ENCODE data around the gene LMOD2. TPM values are rescaled to one million over a fixed set of nuclear protein-coding genes. Genes with fewer than 3 reads are reported as not detected.
A peak's percentile ranks its signal among the peaks of the same experiment; 100 is the strongest.

LMOD2 gene
- total RNA-seq, 1 experiment from 2014 or later: not detected

DNA sequence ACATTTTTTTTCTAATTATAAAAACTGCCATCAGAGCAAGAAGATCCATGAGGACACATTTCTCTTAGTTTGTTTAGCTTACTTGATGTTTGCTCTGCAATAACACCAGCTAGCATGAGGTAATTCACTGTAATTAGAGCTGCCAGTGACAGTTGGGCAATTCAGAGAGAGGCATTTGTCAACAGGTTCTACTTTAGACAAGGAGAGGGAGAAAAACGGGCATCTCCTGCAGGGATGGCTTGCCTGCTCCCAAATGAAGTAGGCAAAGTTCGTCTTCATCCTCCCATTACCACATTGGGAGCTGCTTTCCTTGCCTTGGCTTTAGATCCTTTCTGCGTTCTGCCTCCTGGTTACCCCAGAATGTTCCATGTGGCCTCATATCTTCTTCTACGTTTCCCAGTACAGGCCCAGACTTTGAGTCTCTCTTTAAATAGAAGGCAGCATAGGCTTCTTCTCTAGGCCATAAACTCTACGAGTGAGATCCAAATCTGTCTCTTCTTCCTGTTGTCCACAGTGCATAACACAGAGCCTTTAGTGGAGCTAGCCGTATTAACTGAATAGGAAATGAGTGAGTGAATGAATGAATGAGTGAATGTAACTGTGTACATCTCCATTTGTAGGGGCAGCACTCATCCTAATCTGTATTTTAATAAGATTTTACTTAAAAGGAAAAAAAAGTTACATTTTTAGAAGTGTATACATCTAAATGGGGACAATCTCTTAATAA, 32.8 kb upstream of the LMOD2 start:
- ATAC-seq (no peak), DNase-seq (ENCODE audit: low read depth, low spot score) (no peak)
- no TSS peak for BruUV-seq (replicated peaks)
- intact Hi-C loops (cut with micrococcal nuclease; ENCODE audit: unreplicated experiment): no loop called here
- no peaks in the 10 kb centered on the region for H3K9me3 ChIP-seq (ENCODE audit: control insufficient read depth, insufficient read depth, low read depth, low read length)
- H3K4me1 ChIP-seq (ENCODE audit: control insufficient read depth, insufficient read depth, low read length): no peaks in the 10 kb centered on the region
- H3K27me3 ChIP-seq (ENCODE audit: control insufficient read depth, insufficient read depth, low read length): no peaks in the 10 kb centered on the region
- ChIA-PET CTCF (no interaction called here), POLR2A (no interaction called here)
- in situ Hi-C loops (cut with HindIII; ENCODE audit: low pct_unique_long_range_greater_than_20kb, low sequenced_read_pairs): no loop called here
- no peak overlapping the region for H3K27ac ChIP-seq (ENCODE audit: low read length)
- H3K4me3 ChIP-seq (ENCODE audit: low read depth in 2 of 2, low read length in 2 of 2): no peak overlapping the region
- TF ChIP-seq, protein P1, sequence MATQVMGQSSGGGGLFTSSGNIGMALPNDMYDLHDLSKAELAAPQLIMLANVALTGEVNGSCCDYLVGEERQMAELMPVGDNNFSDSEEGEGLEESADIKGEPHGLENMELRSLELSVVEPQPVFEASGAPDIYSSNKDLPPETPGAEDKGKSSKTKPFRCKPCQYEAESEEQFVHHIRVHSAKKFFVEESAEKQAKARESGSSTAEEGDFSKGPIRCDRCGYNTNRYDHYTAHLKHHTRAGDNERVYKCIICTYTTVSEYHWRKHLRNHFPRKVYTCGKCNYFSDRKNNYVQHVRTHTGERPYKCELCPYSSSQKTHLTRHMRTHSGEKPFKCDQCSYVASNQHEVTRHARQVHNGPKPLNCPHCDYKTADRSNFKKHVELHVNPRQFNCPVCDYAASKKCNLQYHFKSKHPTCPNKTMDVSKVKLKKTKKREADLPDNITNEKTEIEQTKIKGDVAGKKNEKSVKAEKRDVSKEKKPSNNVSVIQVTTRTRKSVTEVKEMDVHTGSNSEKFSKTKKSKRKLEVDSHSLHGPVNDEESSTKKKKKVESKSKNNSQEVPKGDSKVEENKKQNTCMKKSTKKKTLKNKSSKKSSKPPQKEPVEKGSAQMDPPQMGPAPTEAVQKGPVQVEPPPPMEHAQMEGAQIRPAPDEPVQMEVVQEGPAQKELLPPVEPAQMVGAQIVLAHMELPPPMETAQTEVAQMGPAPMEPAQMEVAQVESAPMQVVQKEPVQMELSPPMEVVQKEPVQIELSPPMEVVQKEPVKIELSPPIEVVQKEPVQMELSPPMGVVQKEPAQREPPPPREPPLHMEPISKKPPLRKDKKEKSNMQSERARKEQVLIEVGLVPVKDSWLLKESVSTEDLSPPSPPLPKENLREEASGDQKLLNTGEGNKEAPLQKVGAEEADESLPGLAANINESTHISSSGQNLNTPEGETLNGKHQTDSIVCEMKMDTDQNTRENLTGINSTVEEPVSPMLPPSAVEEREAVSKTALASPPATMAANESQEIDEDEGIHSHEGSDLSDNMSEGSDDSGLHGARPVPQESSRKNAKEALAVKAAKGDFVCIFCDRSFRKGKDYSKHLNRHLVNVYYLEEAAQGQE (IDR thresholded peaks at IDR 0.05; ENCODE audit: insufficient read depth in 1 of 2, low read depth in 2 of 2, low read length in 1 of 2): no peak
- TF ChIP-seq SIN3A (IDR thresholded peaks at IDR 0.05; ENCODE audit: borderline replicate concordance, insufficient read depth, low read depth, low read length) (no peak), TCF7L2 (IDR thresholded peaks at IDR 0.05; ENCODE audit: low read depth, low read length) (no peak), POLR2AphosphoS5 (IDR thresholded peaks at IDR 0.05; ENCODE audit: low read depth, low read length) (no peak)
- TF ChIP-seq, protein P2, sequence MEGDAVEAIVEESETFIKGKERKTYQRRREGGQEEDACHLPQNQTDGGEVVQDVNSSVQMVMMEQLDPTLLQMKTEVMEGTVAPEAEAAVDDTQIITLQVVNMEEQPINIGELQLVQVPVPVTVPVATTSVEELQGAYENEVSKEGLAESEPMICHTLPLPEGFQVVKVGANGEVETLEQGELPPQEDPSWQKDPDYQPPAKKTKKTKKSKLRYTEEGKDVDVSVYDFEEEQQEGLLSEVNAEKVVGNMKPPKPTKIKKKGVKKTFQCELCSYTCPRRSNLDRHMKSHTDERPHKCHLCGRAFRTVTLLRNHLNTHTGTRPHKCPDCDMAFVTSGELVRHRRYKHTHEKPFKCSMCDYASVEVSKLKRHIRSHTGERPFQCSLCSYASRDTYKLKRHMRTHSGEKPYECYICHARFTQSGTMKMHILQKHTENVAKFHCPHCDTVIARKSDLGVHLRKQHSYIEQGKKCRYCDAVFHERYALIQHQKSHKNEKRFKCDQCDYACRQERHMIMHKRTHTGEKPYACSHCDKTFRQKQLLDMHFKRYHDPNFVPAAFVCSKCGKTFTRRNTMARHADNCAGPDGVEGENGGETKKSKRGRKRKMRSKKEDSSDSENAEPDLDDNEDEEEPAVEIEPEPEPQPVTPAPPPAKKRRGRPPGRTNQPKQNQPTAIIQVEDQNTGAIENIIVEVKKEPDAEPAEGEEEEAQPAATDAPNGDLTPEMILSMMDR (IDR thresholded peaks at IDR 0.05): no peak
- H3K36me3 ChIP-seq (ENCODE audit: control insufficient read depth, insufficient read depth, low read length): no peaks in the 10 kb centered on the region

DNA sequence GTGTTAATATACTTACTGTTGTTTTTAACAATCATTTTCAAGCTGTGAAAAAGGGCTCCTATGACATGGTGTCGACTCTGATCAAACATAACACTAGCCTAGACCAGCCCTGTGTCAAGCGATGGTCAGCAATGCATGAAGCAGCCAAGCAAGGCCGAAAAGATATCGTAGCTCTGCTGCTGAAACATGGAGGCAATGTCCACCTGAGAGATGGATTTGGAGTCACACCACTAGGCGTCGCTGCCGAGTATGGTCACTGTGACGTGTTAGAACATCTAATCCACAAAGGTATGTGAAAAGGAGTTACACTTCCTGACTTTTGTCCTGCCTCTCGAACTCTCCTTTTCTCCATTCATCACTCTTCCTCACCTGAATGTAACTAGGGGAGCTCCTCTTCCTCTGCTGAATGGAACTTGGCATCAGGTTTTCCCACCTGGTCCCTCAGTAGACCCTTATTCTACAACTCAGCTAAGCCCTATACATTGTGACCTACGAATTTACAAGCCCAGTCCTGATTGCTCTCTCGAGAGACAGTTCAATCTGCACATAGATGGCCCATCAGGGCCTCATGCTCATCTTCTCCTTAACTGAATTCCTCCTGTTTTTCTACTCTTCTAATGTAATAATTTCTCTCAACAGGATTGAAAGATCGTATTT, 31.0 kb upstream of the LMOD2 start:
- TF ChIP-seq, protein P2 (IDR thresholded peaks at IDR 0.05): peak; percentile 70
- TF ChIP-seq SIN3A (IDR thresholded peaks at IDR 0.05; ENCODE audit: borderline replicate concordance, insufficient read depth, low read depth, low read length) (no peak), TCF7L2 (IDR thresholded peaks at IDR 0.05; ENCODE audit: low read depth, low read length) (no peak), POLR2AphosphoS5 (IDR thresholded peaks at IDR 0.05; ENCODE audit: low read depth, low read length) (no peak)
- TF ChIP-seq, protein P1 (IDR thresholded peaks at IDR 0.05; ENCODE audit: insufficient read depth in 1 of 2, low read depth in 2 of 2, low read length in 1 of 2): no peak
- DNase-seq (ENCODE audit: low read depth, low spot score): peak; percentile 28
- intact Hi-C loops (cut with micrococcal nuclease; ENCODE audit: unreplicated experiment) (no loop called here), in situ Hi-C loops (cut with HindIII; ENCODE audit: low pct_unique_long_range_greater_than_20kb, low sequenced_read_pairs) (no loop called here)
- Histone ChIP-seq H3K36me3 (ENCODE audit: control insufficient read depth, insufficient read depth, low read length) (no peaks in the 10 kb centered on the region), H3K27me3 (ENCODE audit: control insufficient read depth, insufficient read depth, low read length) (no peaks in the 10 kb centered on the region), H3K4me1 (ENCODE audit: control insufficient read depth, insufficient read depth, low read length) (no peaks in the 10 kb centered on the region), H3K9me3 (ENCODE audit: control insufficient read depth, insufficient read depth, low read depth, low read length) (no peaks in the 10 kb centered on the region), H3K27ac (ENCODE audit: low read length) (no peak overlapping the region), H3K4me3 (ENCODE audit: low read depth in 2 of 2, low read length in 2 of 2) (no peak overlapping the region)
- CTCF ChIA-PET: no interaction called here
- ATAC-seq: no peak
- BruUV-seq (replicated peaks): no TSS peak
- POLR2A ChIA-PET: no interaction called here

Data from Panc1 (cell line).